PFSK-1 (cell line): Measurements from ENCODE around the gene C3orf20.

Experiments
- FOXP2 ChIP-seq: optimal IDR thresholded peaks from 2 replicates; pipeline ENCODE3; 2011; ENCODE audit warnings: borderline replicate concordance, control low read depth, inconsistent platforms; ENCODE audit not compliant: insufficient read depth; ENCODE audit errors: extremely low read length, extremely low read depth
- POLR2AphosphoS5 ChIP-seq: IDR thresholded peaks from 2 replicates; pipeline ENCODE4 v1.6.1; 2012; ENCODE audit warnings: low read depth, mild to moderate bottlenecking, control low read depth, low read length, moderate library complexity
- REST ChIP-seq, 2 experiments: IDR thresholded peaks; 2 replicates each; pipeline versions ENCODE4 v1.6.1 to v1.8.0; 2011 to 2012; ENCODE audit warnings: low read depth in 2 of 2, low read length in 2 of 2, control low read depth in 1 of 2, inconsistent platforms in 1 of 2, mild to moderate bottlenecking in 1 of 2, moderate library complexity in 1 of 2; ENCODE audit not compliant: insufficient read depth in 1 of 2
- TAF1 ChIP-seq: IDR thresholded peaks from 2 replicates; pipeline ENCODE4 v1.6.1; 2012; ENCODE audit warnings: low read length, control low read depth, borderline replicate concordance; ENCODE audit not compliant: insufficient read depth

GRCh38 chr3:14750650-14751049, 75.7 kb downstream of the C3orf20 start:
- TF ChIP-seq POLR2AphosphoS5 = no peak
- TF ChIP-seq REST (IDR thresholded peaks at IDR 0.05; ENCODE audit: insufficient read depth in 1 of 2, low read depth in 2 of 2, low read length in 2 of 2) = no peak
- TF ChIP-seq FOXP2 = no peak
- no peak for TF ChIP-seq TAF1
